Placental epithelial cell (primary cell): ENCODE data around the gene PISD. TPM values are rescaled to one million over a fixed set of nuclear protein-coding genes. Genes with fewer than 3 reads are reported as not detected.

Source experiments
- total RNA-seq: library from RNA; depleted of rRNA; stranded (reverse); fragments of >200 nt; gene quantifications from 2 replicates; pipeline ENCODE4 v1.2.3, GENCODE V29; 2012

PISD gene
- total RNA-seq: 27.9 and 53.4 TPM in 2 replicates

DNA sequence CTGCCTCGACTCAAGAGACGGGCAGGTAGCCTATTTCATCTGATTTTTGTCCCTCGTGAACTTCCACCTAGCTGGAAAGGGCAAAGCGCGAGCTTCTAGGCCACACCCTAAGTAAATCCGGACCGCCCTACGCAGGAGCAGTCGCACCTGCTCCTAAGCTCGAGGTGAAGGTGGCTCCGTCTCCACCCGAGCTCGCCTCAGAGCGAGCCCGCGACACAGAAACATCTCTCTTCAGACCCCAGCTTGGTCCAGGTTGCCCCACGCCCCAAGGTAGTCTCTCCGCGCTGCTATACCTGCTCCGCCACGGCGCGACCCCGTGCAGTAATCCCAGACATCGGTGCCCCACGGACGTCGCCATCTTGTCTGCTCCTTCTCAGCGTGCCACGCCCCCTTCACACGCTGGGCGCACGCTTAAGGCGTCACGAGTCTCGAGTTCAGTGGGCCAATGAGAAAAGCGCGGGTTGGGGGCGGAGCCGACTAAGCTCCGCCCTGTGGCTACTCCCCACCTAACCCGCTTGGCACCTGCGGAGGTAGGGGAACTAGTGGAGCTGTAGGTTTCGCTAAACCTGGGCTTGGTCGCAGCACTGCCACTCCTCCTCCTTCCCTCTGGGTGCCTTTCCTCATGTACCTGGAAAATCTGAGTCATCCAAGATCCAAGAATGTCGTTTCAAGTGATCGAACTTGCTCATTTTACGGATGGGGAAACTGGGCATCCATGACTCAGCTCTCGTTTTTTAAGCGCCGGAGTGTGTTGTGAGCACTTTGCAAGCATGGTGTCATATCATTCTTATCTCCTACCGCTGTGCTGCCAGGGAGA lies at the start of gene PISD:
PISD (minus strand) TSS at position 365 of the 817 bp plus-strand sequence; CDS start at position 358, 7 bp downstream.

Other genes starting within 250 kb of the PISD start
- 12.7 and 31.0 TPM in 2 replicates for gene EIF4ENIF1, start 172.4 kb downstream of the PISD start, total RNA-seq
- gene SFI1, start 165.7 kb downstream of the PISD start, total RNA-seq: 8.2 and 12.6 TPM in 2 replicates
- 29.8 and 37.7 TPM in 2 replicates for gene PRR14L, start 87.9 kb upstream of the PISD start, total RNA-seq
- 17.6 and 19.6 TPM in 2 replicates for gene DEPDC5, start 91.8 kb upstream of the PISD start, total RNA-seq